ENCODE measurements around the gene MSANTD2. TPM values are rescaled to one million over a fixed set of nuclear protein-coding genes. Genes with fewer than 3 reads are reported as not detected.
A peak's percentile ranks its signal among the peaks of the same experiment; 100 is the strongest.

MSANTD2 gene
- total and polyA plus RNA-seq, 11 donors, result 2.2 to 5.4 (median 3.1) TPM

- peaks cover 6 to 27% (median 17%) of the 10 kb centered on the region in 12 donors for H3K4me1 ChIP-seq
- intact Hi-C loops (cut with DNase I), result loop anchor here in 8 of 10 donors (5.0 to 10.0 kb wide), 5 partner anchors 75 to 198 kb away; partner anchors contain the start of gene ESAM (in 4 of the 8)
- 7 to 14% (median 11%) methylated on average over 18 to 20 of the region's 20 CpGs for WGBS, 4 donors
- no peaks in the 10 kb centered on the region for H3K9me3 ChIP-seq
- no peak for ATAC-seq
- H3K36me3 ChIP-seq, result no peaks in the 10 kb centered on the region
- TF ChIP-seq CTCF (IDR thresholded peaks at IDR 0.05), result no peak
- no peak for TF ChIP-seq POLR2A (IDR thresholded peaks at IDR 0.05)
- peak overlapping the region; percentile 15 to 52 (median 41) for H3K4me3 ChIP-seq
- H3K27ac ChIP-seq, result no peak overlapping the region
- DNase-seq, result no peak
- peaks cover 42 to 80% (median 71%) of the 10 kb centered on the region in 9 donors for H3K27me3 ChIP-seq
These were observed 39.9 kb upstream of the MSANTD2 start for GRCh38 chr11:124839972-124840621.

GRCh38 chr11:124839128-124839971, 39.1 kb upstream of the MSANTD2 start:
- WGBS, 4 donors, result 1 to 5% (median 1%) methylated on average over 29 to 87 of the region's 87 CpGs
- Histone ChIP-seq H3K27ac (no peak overlapping the region), H3K4me3 (peak overlapping the region; percentile 15 to 52 (median 41)), H3K27me3 (peaks cover 35 to 75% (median 63%) of the 10 kb centered on the region in 9 donors), H3K4me1 (peaks cover 6 to 27% (median 17%) of the 10 kb centered on the region in 12 donors), H3K36me3 (no peaks in the 10 kb centered on the region), H3K9me3 (no peaks in the 10 kb centered on the region)
- ATAC-seq (peak in 2 of 4 donors; percentile 5 to 23), DNase-seq (peak in 1 of 5 donors; percentile 20)
- TF ChIP-seq POLR2A (IDR thresholded peaks at IDR 0.05), result no peak
- TF ChIP-seq CTCF (IDR thresholded peaks at IDR 0.05), result no peak
- intact Hi-C loops (cut with DNase I), result loop anchor here in 8 of 10 donors (5.0 to 10.0 kb wide), 5 partner anchors 75 to 197 kb away; partner anchors contain the start of gene ESAM (in 4 of the 8)

GRCh38 chr11:124838805-124839127, 38.6 kb upstream of the MSANTD2 start:
- TF ChIP-seq CTCF (IDR thresholded peaks at IDR 0.05) (no peak), POLR2A (IDR thresholded peaks at IDR 0.05) (no peak)
- 28 to 37% (median 30%) methylated on average over 5 of the region's 5 CpGs for WGBS, 4 donors
- ATAC-seq (no peak), DNase-seq (no peak)
- H3K4me3 ChIP-seq, result peak overlapping the region in 6 of 12 donors; percentile 37 to 51 (median 48)
- H3K27ac ChIP-seq, result no peak overlapping the region
- H3K36me3 ChIP-seq, result no peaks in the 10 kb centered on the region
- intact Hi-C loops (cut with DNase I), result loop anchor here in 8 of 10 donors (5.0 to 10.0 kb wide), 5 partner anchors 74 to 196 kb away; partner anchors contain the start of gene ESAM (in 4 of the 8)
- H3K9me3 ChIP-seq, result no peaks in the 10 kb centered on the region
- H3K4me1 ChIP-seq, result peaks cover 6 to 27% (median 17%) of the 10 kb centered on the region in 12 donors
- peaks cover 32 to 72% (median 57%) of the 10 kb centered on the region in 9 donors for H3K27me3 ChIP-seq

- peak in 3 of 4 donors; percentile 53 to 71 (median 69) for ATAC-seq
- 14 to 35% (median 24%) methylated on average over 3 of the region's 3 CpGs for WGBS, 4 donors
- Histone ChIP-seq H3K27ac (no peak overlapping the region), H3K27me3 (peaks cover 23 to 70% (median 45%) of the 10 kb centered on the region in 9 donors), H3K36me3 (no peaks in the 10 kb centered on the region), H3K4me1 (peaks cover 6 to 20% (median 15%) of the 10 kb centered on the region in 12 donors), H3K4me3 (no peak overlapping the region), H3K9me3 (no peaks in the 10 kb centered on the region)
- no peak for TF ChIP-seq POLR2A (IDR thresholded peaks at IDR 0.05)
- TF ChIP-seq CTCF (IDR thresholded peaks at IDR 0.05), result peak in 1 of 12 donors; percentile 20
- DNase-seq, result peak in 1 of 5 donors; percentile 26
- intact Hi-C loops (cut with DNase I), result loop anchor here (1.0 to 10.0 kb wide), 11 partner anchors 37 to 195 kb away; partner anchors contain the start of genes ESAM (in 6 of the 10) and MSANTD2 (in 2 of the 10)
These were observed 37.3 kb upstream of the MSANTD2 start for GRCh38 chr11:124837491-124837856.
